ENCODE data around the gene TSEN15. TPM values are rescaled to one million over a fixed set of nuclear protein-coding genes. Genes with fewer than 3 reads are reported as not detected.
A peak's percentile ranks its signal among the peaks of the same experiment; 100 is the strongest.

TSEN15 gene
- total and polyA plus RNA-seq, 2 donors from 2014 or later, result 24.7 to 25.6 TPM

- no peak for TF ChIP-seq CTCF (IDR thresholded peaks at IDR 0.05; ENCODE audit: borderline replicate concordance, extremely low read depth, insufficient read depth)
- peak in 3 of 5 donors; percentile 30 to 37 (median 37) for DNase-seq
- intact Hi-C loops (cut with DNase I), result no loop called here
These were observed 64.8 kb downstream of the TSEN15 start for GRCh38 chr1:184116287-184116686.

GRCh38 chr1:184118046-184118445 is 66.5 kb downstream of the TSEN15 start:
- no peak for TF ChIP-seq CTCF (IDR thresholded peaks at IDR 0.05; ENCODE audit: borderline replicate concordance, extremely low read depth, insufficient read depth)
- H3K27me3 ChIP-seq (ENCODE audit: control insufficient read depth, insufficient read depth, low read length), result no peaks in the 10 kb centered on the region
- no peak overlapping the region for H3K4me3 ChIP-seq (ENCODE audit: low read length in 3 of 3)
- no peak for FAIRE-seq
- H3K36me3 ChIP-seq (ENCODE audit: control insufficient read depth in 2 of 3, insufficient read depth in 3 of 3, low read length in 3 of 3), result no peaks in the 10 kb centered on the region
- no peaks in the 10 kb centered on the region for H3K9me3 ChIP-seq (ENCODE audit: control insufficient read depth in 2 of 3, insufficient read depth in 1 of 3, low read length in 3 of 3)
- no peak overlapping the region for H3K27ac ChIP-seq (ENCODE audit: low read depth in 2 of 2, low read length in 2 of 2)
- DNase-seq, result peak in 3 of 5 donors; percentile 15 to 62 (median 34)
- H3K4me1 ChIP-seq (ENCODE audit: control insufficient read depth in 2 of 3, insufficient read depth in 2 of 3, low read depth in 1 of 3, low read length in 3 of 3), result no peaks in the 10 kb centered on the region
- intact Hi-C loops (cut with DNase I), result no loop called here
- H3K9ac ChIP-seq (ENCODE audit: low read length in 3 of 3), result no peak overlapping the region

More at GRCh38 chr1:184116287-184116686, 64.8 kb downstream of the TSEN15 start:
- Histone ChIP-seq H3K9me3 (ENCODE audit: control insufficient read depth in 2 of 3, insufficient read depth in 1 of 3, low read length in 3 of 3) (no peaks in the 10 kb centered on the region), H3K4me1 (ENCODE audit: control insufficient read depth in 2 of 3, insufficient read depth in 2 of 3, low read depth in 1 of 3, low read length in 3 of 3) (no peaks in the 10 kb centered on the region), H3K36me3 (ENCODE audit: control insufficient read depth in 2 of 3, insufficient read depth in 3 of 3, low read length in 3 of 3) (no peaks in the 10 kb centered on the region), H3K27me3 (ENCODE audit: control insufficient read depth, insufficient read depth, low read length) (no peaks in the 10 kb centered on the region), H3K4me3 (ENCODE audit: low read length in 3 of 3) (no peak overlapping the region), H3K9ac (ENCODE audit: low read length in 3 of 3) (no peak overlapping the region), H3K27ac (ENCODE audit: low read depth in 2 of 2, low read length in 2 of 2) (no peak overlapping the region)
- FAIRE-seq, result no peak

Other genes starting within 250 kb of the TSEN15 start
- 30.7 TPM for gene RGL1, start 246.6 kb upstream of the TSEN15 start, total RNA-seq
- gene RGL1, start 246.6 kb upstream of the TSEN15 start, polyA plus RNA-seq (ENCODE audit: insufficient read depth, low read depth, low replicate concordance), result 17.3 TPM
- gene COLGALT2, start 14.0 kb upstream of the TSEN15 start, total RNA-seq, result 0.91 TPM
- 1.8 TPM for gene COLGALT2, start 14.0 kb upstream of the TSEN15 start, polyA plus RNA-seq (ENCODE audit: insufficient read depth, low read depth, low replicate concordance)